Neural progenitor cell (in vitro differentiated cells): ENCODE results near the gene COL4A5.

Experiments used
- CTCF ChIP-seq: fragments of 200-600 bp; sonication (generic); IDR thresholded peaks from 2 replicates; pipeline ENCODE4 v1.5.1; 2017; ENCODE audit warnings: antibody characterized with exemption, mild to moderate bottlenecking
- EZH2 ChIP-seq: fragments of 200-600 bp; sonication (generic); IDR thresholded peaks from 2 replicates; pipeline ENCODE4 v1.6.1; 2017; ENCODE audit warnings: antibody characterized with exemption, mild to moderate bottlenecking, moderate library complexity

DNA sequence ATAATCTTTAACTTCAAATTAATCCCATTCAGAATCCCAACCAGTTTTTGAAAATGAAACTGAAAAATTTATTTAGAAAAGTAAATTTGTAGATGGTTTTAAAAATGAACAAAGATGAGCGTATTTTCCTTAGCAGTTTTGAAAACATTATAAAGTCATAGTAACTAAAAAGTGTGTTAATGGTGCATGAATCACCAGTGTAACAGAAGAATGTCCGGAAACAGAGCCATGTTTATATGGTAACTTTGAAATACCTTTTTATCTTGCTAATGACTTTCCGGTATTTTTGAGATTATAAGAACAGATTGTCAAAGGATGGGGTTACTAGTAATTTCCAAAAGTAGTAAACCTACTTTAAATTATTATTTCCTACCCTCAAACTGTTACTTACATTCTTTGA is 150.9 kb downstream of the COL4A5 start:
- TF ChIP-seq CTCF (no peak), EZH2 (no peak)
